GM21381 (cell line): ENCODE data around the gene EPHB1.
"Not testable (repeated sequence)": the region's sequence is repeated elsewhere in the genome, so short reads cannot be mapped to it uniquely, and the experiment has no call there.

Experiments
- ATAC-seq: cut with Tn5 transposase; IDR thresholded peaks from one replicate; pipeline ENCODE4 v1.9.1; 2021; ENCODE audit warnings: mild to moderate bottlenecking, moderate library complexity; ENCODE audit not compliant: unreplicated experiment

Gene EPHB1

GRCh38 chr3:135106445-135106844 is 311.4 kb downstream of the EPHB1 start:
- ATAC-seq = no peak

GRCh38 chr3:135107043-135107442 is 312.0 kb downstream of the EPHB1 start:
- no peak for ATAC-seq

GRCh38 chr3:135109681-135110080 is 314.6 kb downstream of the EPHB1 start:
- ATAC-seq = no peak

- not testable (repeated sequence) for ATAC-seq
Observed at GRCh38 chr3:135114551-135114950, 319.5 kb downstream of the EPHB1 start.

GRCh38 chr3:135117977-135118376 is 322.9 kb downstream of the EPHB1 start:
- no peak for ATAC-seq

GRCh38 chr3:135118792-135119191 is 323.7 kb downstream of the EPHB1 start:
- no peak for ATAC-seq

GRCh38 chr3:135125171-135125801 is 330.2 kb downstream of the EPHB1 start:
- no peak for ATAC-seq

- no peak for ATAC-seq
Observed at GRCh38 chr3:135127946-135128470, 332.9 kb downstream of the EPHB1 start.

- ATAC-seq = no peak
Observed at GRCh38 chr3:135128818-135129217, 333.8 kb downstream of the EPHB1 start.

GRCh38 chr3:135131290-135131689 is 336.2 kb downstream of the EPHB1 start:
- ATAC-seq = no peak

GRCh38 chr3:135133905-135134683 is 339.0 kb downstream of the EPHB1 start:
- no peak for ATAC-seq

- no peak for ATAC-seq
Observed at GRCh38 chr3:135134684-135135075, 339.6 kb downstream of the EPHB1 start.

- no peak for ATAC-seq
Observed at GRCh38 chr3:135135445-135135844, 340.4 kb downstream of the EPHB1 start.

- ATAC-seq = no peak
Observed at GRCh38 chr3:135136361-135137100, 341.5 kb downstream of the EPHB1 start.

GRCh38 chr3:135137296-135137695 is 342.2 kb downstream of the EPHB1 start:
- no peak for ATAC-seq

GRCh38 chr3:135138776-135139175 is 343.7 kb downstream of the EPHB1 start:
- ATAC-seq = no peak

GRCh38 chr3:135140591-135140990 is 345.5 kb downstream of the EPHB1 start:
- ATAC-seq = no peak

GRCh38 chr3:135141160-135141559 is 346.1 kb downstream of the EPHB1 start:
- ATAC-seq = no peak

GRCh38 chr3:135141672-135142071 is 346.6 kb downstream of the EPHB1 start:
- no peak for ATAC-seq

GRCh38 chr3:135142530-135142929 is 347.5 kb downstream of the EPHB1 start:
- no peak for ATAC-seq

GRCh38 chr3:135143474-135143873 is 348.4 kb downstream of the EPHB1 start:
- ATAC-seq = no peak

GRCh38 chr3:135145581-135145980 is 350.5 kb downstream of the EPHB1 start:
- no peak for ATAC-seq
